ENCODE data around the gene TMEM179. TPM values are rescaled to one million over a fixed set of nuclear protein-coding genes. Genes with fewer than 3 reads are reported as not detected.
"Not testable (repeated sequence)": the region's sequence is repeated elsewhere in the genome, so short reads cannot be mapped to it uniquely, and the experiment has no call there.

TMEM179 gene
- 1.0 TPM for total RNA-seq

GRCh38 chr14:104604458-104605449 lies at the start of gene TMEM179:
Gene TMEM179, minus strand, starts transcription at chr14:104604772. Its CDS starts 31 bp downstream, at chr14:104604741.
- Histone ChIP-seq H3K9me3 (ENCODE audit: control insufficient read depth in 3 of 3, low read length in 3 of 3) (no peaks in the 10 kb centered on the region), H3K27ac (ENCODE audit: low read depth, low read length) (no peak within 1 kb of the TSS), H3K36me3 (ENCODE audit: control insufficient read depth in 3 of 3, insufficient read depth in 3 of 3, low read length in 3 of 3) (no peaks in the 10 kb centered on the region), H3K27me3 (ENCODE audit: control insufficient read depth in 3 of 3, insufficient read depth in 3 of 3, low read length in 3 of 3) (peaks cover 60 to 63% (median 62%) of the 10 kb centered on the region in 3 donors), H3K4me3 (ENCODE audit: low read length in 3 of 3) (no peak within 1 kb of the TSS), H3K4me1 (ENCODE audit: control insufficient read depth in 3 of 3, insufficient read depth in 3 of 3, low read length in 3 of 3) (no peaks in the 10 kb centered on the region), H3K9ac (ENCODE audit: low read depth in 1 of 3, low read length in 3 of 3) (no peak within 1 kb of the TSS)

- H3K9me3 ChIP-seq (ENCODE audit: control insufficient read depth in 3 of 3, low read length in 3 of 3), result peaks cover 0 to 4% (median 3%) of the 10 kb centered on the region in 3 donors
- H3K27me3 ChIP-seq (ENCODE audit: control insufficient read depth in 3 of 3, insufficient read depth in 3 of 3, low read length in 3 of 3), result peaks cover 7 to 14% (median 10%) of the 10 kb centered on the region in 3 donors
- H3K27ac ChIP-seq (ENCODE audit: low read depth, low read length), result no peak overlapping the region
- no peak overlapping the region for H3K9ac ChIP-seq (ENCODE audit: low read depth in 1 of 3, low read length in 3 of 3)
- no peaks in the 10 kb centered on the region for H3K36me3 ChIP-seq (ENCODE audit: control insufficient read depth in 3 of 3, insufficient read depth in 3 of 3, low read length in 3 of 3)
- H3K4me1 ChIP-seq (ENCODE audit: control insufficient read depth in 3 of 3, insufficient read depth in 3 of 3, low read length in 3 of 3), result peaks cover 2 to 7% (median 7%) of the 10 kb centered on the region in 3 donors
- no peak overlapping the region for H3K4me3 ChIP-seq (ENCODE audit: low read length in 3 of 3)
Observed at GRCh38 chr14:104654119-104654518, 49.5 kb upstream of the TMEM179 start.

GRCh38 chr14:104653130-104653920 lies 48.8 kb upstream of the TMEM179 start:
- not testable (repeated sequence) for H3K27ac ChIP-seq (ENCODE audit: low read depth, low read length); H3K36me3 ChIP-seq (ENCODE audit: control insufficient read depth in 3 of 3, insufficient read depth in 3 of 3, low read length in 3 of 3); H3K9me3 ChIP-seq (ENCODE audit: control insufficient read depth in 3 of 3, low read length in 3 of 3); H3K9ac ChIP-seq (ENCODE audit: low read depth in 1 of 3, low read length in 3 of 3); H3K4me1 ChIP-seq (ENCODE audit: control insufficient read depth in 3 of 3, insufficient read depth in 3 of 3, low read length in 3 of 3); H3K4me3 ChIP-seq (ENCODE audit: low read length in 3 of 3)
- peaks cover 7 to 11% (median 8%) of the 10 kb centered on the region in 3 donors for H3K27me3 ChIP-seq (ENCODE audit: control insufficient read depth in 3 of 3, insufficient read depth in 3 of 3, low read length in 3 of 3)

GRCh38 chr14:104652386-104652785 lies 47.8 kb upstream of the TMEM179 start:
- H3K9me3 ChIP-seq (ENCODE audit: control insufficient read depth in 3 of 3, low read length in 3 of 3), result peaks cover 0 to 4% (median 3%) of the 10 kb centered on the region in 3 donors
- H3K36me3 ChIP-seq (ENCODE audit: control insufficient read depth in 3 of 3, insufficient read depth in 3 of 3, low read length in 3 of 3), result no peaks in the 10 kb centered on the region
- H3K9ac ChIP-seq (ENCODE audit: low read depth in 1 of 3, low read length in 3 of 3), result no peak overlapping the region
- peaks cover 2 to 7% (median 7%) of the 10 kb centered on the region in 3 donors for H3K4me1 ChIP-seq (ENCODE audit: control insufficient read depth in 3 of 3, insufficient read depth in 3 of 3, low read length in 3 of 3)
- no peak overlapping the region for H3K4me3 ChIP-seq (ENCODE audit: low read length in 3 of 3)
- H3K27me3 ChIP-seq (ENCODE audit: control insufficient read depth in 3 of 3, insufficient read depth in 3 of 3, low read length in 3 of 3), result peaks cover 5 to 8% (median 7%) of the 10 kb centered on the region in 3 donors
- H3K27ac ChIP-seq (ENCODE audit: low read depth, low read length), result no peak overlapping the region

- H3K9me3 ChIP-seq (ENCODE audit: control insufficient read depth in 3 of 3, low read length in 3 of 3), result peaks cover 0 to 4% (median 3%) of the 10 kb centered on the region in 3 donors
- no peaks in the 10 kb centered on the region for H3K36me3 ChIP-seq (ENCODE audit: control insufficient read depth in 3 of 3, insufficient read depth in 3 of 3, low read length in 3 of 3)
- H3K4me3 ChIP-seq (ENCODE audit: low read length in 3 of 3), result no peak overlapping the region
- H3K4me1 ChIP-seq (ENCODE audit: control insufficient read depth in 3 of 3, insufficient read depth in 3 of 3, low read length in 3 of 3), result peaks cover 2 to 7% (median 7%) of the 10 kb centered on the region in 3 donors
- no peak overlapping the region for H3K27ac ChIP-seq (ENCODE audit: low read depth, low read length)
- peaks cover 5 to 8% (median 7%) of the 10 kb centered on the region in 3 donors for H3K27me3 ChIP-seq (ENCODE audit: control insufficient read depth in 3 of 3, insufficient read depth in 3 of 3, low read length in 3 of 3)
- no peak overlapping the region for H3K9ac ChIP-seq (ENCODE audit: low read depth in 1 of 3, low read length in 3 of 3)
Observed at GRCh38 chr14:104651876-104652260, 47.3 kb upstream of the TMEM179 start.

GRCh38 chr14:104650981-104651875 lies 46.7 kb upstream of the TMEM179 start:
- H3K4me3 ChIP-seq (ENCODE audit: low read length in 3 of 3), result no peak overlapping the region
- H3K9ac ChIP-seq (ENCODE audit: low read depth in 1 of 3, low read length in 3 of 3), result no peak overlapping the region
- no peak overlapping the region for H3K27ac ChIP-seq (ENCODE audit: low read depth, low read length)
- no peaks in the 10 kb centered on the region for H3K36me3 ChIP-seq (ENCODE audit: control insufficient read depth in 3 of 3, insufficient read depth in 3 of 3, low read length in 3 of 3)
- H3K27me3 ChIP-seq (ENCODE audit: control insufficient read depth in 3 of 3, insufficient read depth in 3 of 3, low read length in 3 of 3), result peaks cover 5 to 7% (median 6%) of the 10 kb centered on the region in 3 donors
- H3K9me3 ChIP-seq (ENCODE audit: control insufficient read depth in 3 of 3, low read length in 3 of 3), result peaks cover 0 to 4% (median 3%) of the 10 kb centered on the region in 3 donors
- peaks cover 2 to 7% (median 7%) of the 10 kb centered on the region in 3 donors for H3K4me1 ChIP-seq (ENCODE audit: control insufficient read depth in 3 of 3, insufficient read depth in 3 of 3, low read length in 3 of 3)

GRCh38 chr14:104650057-104650980 lies 45.7 kb upstream of the TMEM179 start:
- H3K36me3 ChIP-seq (ENCODE audit: control insufficient read depth in 3 of 3, insufficient read depth in 3 of 3, low read length in 3 of 3), result no peaks in the 10 kb centered on the region
- H3K27me3 ChIP-seq (ENCODE audit: control insufficient read depth in 3 of 3, insufficient read depth in 3 of 3, low read length in 3 of 3), result peaks cover 0 to 5% (median 4%) of the 10 kb centered on the region in 3 donors
- peak overlapping the region in 2 of 3 donors; percentile 50 to 60 for H3K4me3 ChIP-seq (ENCODE audit: low read length in 3 of 3)
- H3K27ac ChIP-seq (ENCODE audit: low read depth, low read length), result no peak overlapping the region
- peak overlapping the region in 1 of 3 donors; percentile 40 for H3K9ac ChIP-seq (ENCODE audit: low read depth in 1 of 3, low read length in 3 of 3)
- peaks cover 0 to 4% (median 3%) of the 10 kb centered on the region in 3 donors for H3K9me3 ChIP-seq (ENCODE audit: control insufficient read depth in 3 of 3, low read length in 3 of 3)
- peaks cover 2 to 5% (median 5%) of the 10 kb centered on the region in 3 donors for H3K4me1 ChIP-seq (ENCODE audit: control insufficient read depth in 3 of 3, insufficient read depth in 3 of 3, low read length in 3 of 3)

- H3K27ac ChIP-seq (ENCODE audit: low read depth, low read length), result no peak overlapping the region
- H3K27me3 ChIP-seq (ENCODE audit: control insufficient read depth in 3 of 3, insufficient read depth in 3 of 3, low read length in 3 of 3), result peaks cover 0 to 9% (median 5%) of the 10 kb centered on the region in 3 donors
- peaks cover 0 to 3% (median 0%) of the 10 kb centered on the region in 3 donors for H3K9me3 ChIP-seq (ENCODE audit: control insufficient read depth in 3 of 3, low read length in 3 of 3)
- H3K4me1 ChIP-seq (ENCODE audit: control insufficient read depth in 3 of 3, insufficient read depth in 3 of 3, low read length in 3 of 3), result peaks cover 2 to 5% (median 5%) of the 10 kb centered on the region in 3 donors
- H3K4me3 ChIP-seq (ENCODE audit: low read length in 3 of 3), result no peak overlapping the region
- H3K9ac ChIP-seq (ENCODE audit: low read depth in 1 of 3, low read length in 3 of 3), result no peak overlapping the region
- no peaks in the 10 kb centered on the region for H3K36me3 ChIP-seq (ENCODE audit: control insufficient read depth in 3 of 3, insufficient read depth in 3 of 3, low read length in 3 of 3)
Observed at GRCh38 chr14:104647467-104648043, 43.0 kb upstream of the TMEM179 start.
